ENCODE data around the gene GRIP2. TPM values are rescaled to one million over a fixed set of nuclear protein-coding genes. Genes with fewer than 3 reads are reported as not detected.

Gene GRIP2
- total and polyA plus RNA-seq, 9 of the 15 experiments (the other 6 are each of a cell fraction or from before 2014, with no cell fraction given) = 0.01 TPM; not detected in 7

- TF ChIP-seq RCOR1 (IDR thresholded peaks at IDR 0.05; ENCODE audit: borderline replicate concordance in 1 of 2, low read depth in 2 of 2, low read length in 2 of 2) (no peak), GATA2 (CRISPR knock-in tag; IDR thresholded peaks at IDR 0.05) (no peak), HMBOX1 (IDR thresholded peaks at IDR 0.05) (no peak), U2AF2 (optimal IDR thresholded peaks at IDR 0.05; ENCODE audit: low read depth, low read length) (no peak), KDM5B (IDR thresholded peaks at IDR 0.05; ENCODE audit: insufficient replicate concordance, low read depth, low read length) (no peak), STAG1 (CRISPR knock-in tag; IDR thresholded peaks at IDR 0.05; ENCODE audit: borderline replicate concordance) (peak; percentile 83), PBX2 (CRISPR knock-in tag; IDR thresholded peaks at IDR 0.05; ENCODE audit: low read depth) (no peak), PBX2 (tag; conservative IDR thresholded peaks at IDR 0.05; ENCODE audit: low read depth) (no peak), MED1 (CRISPR knock-in tag; IDR thresholded peaks at IDR 0.05; ENCODE audit: borderline replicate concordance) (no peak), ARID2 (IDR thresholded peaks at IDR 0.05) (peak; percentile 24; the same call in 1 of the 2 replicates), FOXK1 (CRISPR knock-in tag; IDR thresholded peaks at IDR 0.05; ENCODE audit: borderline replicate concordance) (0 out of 2 replicates have a peak, but pooled peaks have one; percentile 67), CC2D1A (IDR thresholded peaks at IDR 0.05) (0 out of 2 replicates have a peak, but pooled peaks have one; percentile 33), ZNF518B (CRISPR knock-in tag; IDR thresholded peaks at IDR 0.05) (no peak), E2F1 (CRISPR knock-in tag; IDR thresholded peaks at IDR 0.05) (no peak)
- TF ChIP-seq, protein P1, sequence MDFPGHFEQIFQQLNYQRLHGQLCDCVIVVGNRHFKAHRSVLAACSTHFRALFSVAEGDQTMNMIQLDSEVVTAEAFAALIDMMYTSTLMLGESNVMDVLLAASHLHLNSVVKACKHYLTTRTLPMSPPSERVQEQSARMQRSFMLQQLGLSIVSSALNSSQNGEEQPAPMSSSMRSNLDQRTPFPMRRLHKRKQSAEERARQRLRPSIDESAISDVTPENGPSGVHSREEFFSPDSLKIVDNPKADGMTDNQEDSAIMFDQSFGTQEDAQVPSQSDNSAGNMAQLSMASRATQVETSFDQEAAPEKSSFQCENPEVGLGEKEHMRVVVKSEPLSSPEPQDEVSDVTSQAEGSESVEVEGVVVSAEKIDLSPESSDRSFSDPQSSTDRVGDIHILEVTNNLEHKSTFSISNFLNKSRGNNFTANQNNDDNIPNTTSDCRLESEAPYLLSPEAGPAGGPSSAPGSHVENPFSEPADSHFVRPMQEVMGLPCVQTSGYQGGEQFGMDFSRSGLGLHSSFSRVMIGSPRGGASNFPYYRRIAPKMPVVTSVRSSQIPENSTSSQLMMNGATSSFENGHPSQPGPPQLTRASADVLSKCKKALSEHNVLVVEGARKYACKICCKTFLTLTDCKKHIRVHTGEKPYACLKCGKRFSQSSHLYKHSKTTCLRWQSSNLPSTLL (IDR thresholded peaks at IDR 0.05) = no peak
- TF ChIP-seq, protein P2, sequence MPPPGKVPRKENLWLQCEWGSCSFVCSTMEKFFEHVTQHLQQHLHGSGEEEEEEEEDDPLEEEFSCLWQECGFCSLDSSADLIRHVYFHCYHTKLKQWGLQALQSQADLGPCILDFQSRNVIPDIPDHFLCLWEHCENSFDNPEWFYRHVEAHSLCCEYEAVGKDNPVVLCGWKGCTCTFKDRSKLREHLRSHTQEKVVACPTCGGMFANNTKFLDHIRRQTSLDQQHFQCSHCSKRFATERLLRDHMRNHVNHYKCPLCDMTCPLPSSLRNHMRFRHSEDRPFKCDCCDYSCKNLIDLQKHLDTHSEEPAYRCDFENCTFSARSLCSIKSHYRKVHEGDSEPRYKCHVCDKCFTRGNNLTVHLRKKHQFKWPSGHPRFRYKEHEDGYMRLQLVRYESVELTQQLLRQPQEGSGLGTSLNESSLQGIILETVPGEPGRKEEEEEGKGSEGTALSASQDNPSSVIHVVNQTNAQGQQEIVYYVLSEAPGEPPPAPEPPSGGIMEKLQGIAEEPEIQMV (tag; conservative IDR thresholded peaks at IDR 0.05; ENCODE audit: low read depth) = no peak
These were observed 8.2 kb upstream of the GRIP2 start (continued) for GRCh38 chr3:14548321-14548729.

Measured in K562 (cell line).